Measurements from ENCODE around the gene UGT2A3.

DNA sequence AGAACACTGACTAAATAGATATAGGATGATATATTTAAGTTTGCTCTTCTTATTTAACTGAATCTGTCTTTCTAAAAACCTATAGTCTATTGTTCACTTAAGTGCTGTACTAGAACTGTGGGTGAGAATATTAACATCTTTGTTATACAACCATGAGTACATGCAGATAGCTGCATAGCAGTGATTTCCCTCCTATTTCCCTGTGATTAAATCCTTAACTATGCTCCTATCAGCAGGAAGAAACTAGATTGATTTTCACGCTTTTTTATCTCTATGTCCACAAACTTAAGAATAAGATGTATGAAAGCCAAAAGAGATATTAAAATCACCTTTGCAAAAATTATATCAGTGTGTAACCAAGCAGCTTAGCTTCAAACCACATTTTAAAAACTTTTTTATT is 11.3 kb upstream of the UGT2A3 start:
- no peak for TF ChIP-seq ZFX (IDR thresholded peaks at IDR 0.05; ENCODE audit: borderline replicate concordance)
- TF ChIP-seq, protein P1, sequence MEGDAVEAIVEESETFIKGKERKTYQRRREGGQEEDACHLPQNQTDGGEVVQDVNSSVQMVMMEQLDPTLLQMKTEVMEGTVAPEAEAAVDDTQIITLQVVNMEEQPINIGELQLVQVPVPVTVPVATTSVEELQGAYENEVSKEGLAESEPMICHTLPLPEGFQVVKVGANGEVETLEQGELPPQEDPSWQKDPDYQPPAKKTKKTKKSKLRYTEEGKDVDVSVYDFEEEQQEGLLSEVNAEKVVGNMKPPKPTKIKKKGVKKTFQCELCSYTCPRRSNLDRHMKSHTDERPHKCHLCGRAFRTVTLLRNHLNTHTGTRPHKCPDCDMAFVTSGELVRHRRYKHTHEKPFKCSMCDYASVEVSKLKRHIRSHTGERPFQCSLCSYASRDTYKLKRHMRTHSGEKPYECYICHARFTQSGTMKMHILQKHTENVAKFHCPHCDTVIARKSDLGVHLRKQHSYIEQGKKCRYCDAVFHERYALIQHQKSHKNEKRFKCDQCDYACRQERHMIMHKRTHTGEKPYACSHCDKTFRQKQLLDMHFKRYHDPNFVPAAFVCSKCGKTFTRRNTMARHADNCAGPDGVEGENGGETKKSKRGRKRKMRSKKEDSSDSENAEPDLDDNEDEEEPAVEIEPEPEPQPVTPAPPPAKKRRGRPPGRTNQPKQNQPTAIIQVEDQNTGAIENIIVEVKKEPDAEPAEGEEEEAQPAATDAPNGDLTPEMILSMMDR (IDR thresholded peaks at IDR 0.05): no peak
